SJCRH30 (cell line): ENCODE results near the gene CEP85L. TPM values are rescaled to one million over a fixed set of nuclear protein-coding genes. Genes with fewer than 3 reads are reported as not detected.

Source experiments
- DNase-seq, 2 experiments: peaks; one replicate each; pipeline ENCODE4 v3.0.0-alpha.2; 2015 to 2020
- H3K27ac ChIP-seq: fragments of 250-450 bp; sonication (Bioruptor Pico); 2 replicates; pipeline ENCODE4 v1.5.1; 2020; ENCODE audit warnings: mild to moderate bottlenecking, moderate library complexity
- H3K27me3 ChIP-seq: fragments of 250-450 bp; sonication (Bioruptor Pico); 2 replicates; pipeline ENCODE4 v1.5.1; 2020; ENCODE audit warnings: mild to moderate bottlenecking, moderate library complexity
- H3K36me3 ChIP-seq: fragments of 250-450 bp; sonication (Bioruptor Pico); 2 replicates; pipeline ENCODE4 v1.5.1; 2020; ENCODE audit warnings: mild to moderate bottlenecking, moderate library complexity
- H3K4me1 ChIP-seq: fragments of 250-450 bp; sonication (Bioruptor Pico); 2 replicates; pipeline ENCODE4 v1.5.1; 2020; ENCODE audit warnings: mild to moderate bottlenecking, moderate library complexity
- H3K4me3 ChIP-seq: fragments of 250-450 bp; sonication (Bioruptor Pico); 2 replicates; pipeline ENCODE4 v1.5.1; 2020; ENCODE audit warnings: mild to moderate bottlenecking, moderate library complexity
- H3K9me3 ChIP-seq: fragments of 250-450 bp; sonication (Bioruptor Pico); replicated peaks from 2 replicates; pipeline ENCODE4 v1.5.1; 2020; ENCODE audit warnings: mild to moderate bottlenecking, moderate library complexity
- total RNA-seq: library from RNA; depleted of rRNA; stranded (reverse); fragments of >200 nt; shearing (Covaris generic); gene quantifications from 2 replicates; pipeline ENCODE4 v1.2.3, GENCODE V29; 2014

Gene CEP85L
- total RNA-seq, 1 experiment from 2014 or later = 15.7 TPM

GRCh38 chr6:118669561-118669960, 18.2 kb upstream of the CEP85L start:
- peak overlapping the region; percentile 87 for H3K27ac ChIP-seq
- H3K36me3 ChIP-seq = no peaks in the 10 kb centered on the region
- peaks cover 28% of the 10 kb centered on the region for H3K4me1 ChIP-seq
- no peaks in the 10 kb centered on the region for H3K9me3 ChIP-seq
- H3K27me3 ChIP-seq = no peaks in the 10 kb centered on the region
- no peak overlapping the region for H3K4me3 ChIP-seq
- DNase-seq = peak; percentile 24 to 61

GRCh38 chr6:118668761-118669385, 17.5 kb upstream of the CEP85L start:
- peaks cover 28% of the 10 kb centered on the region for H3K4me1 ChIP-seq
- peak overlapping the region; percentile 87 for H3K27ac ChIP-seq
- H3K9me3 ChIP-seq = no peaks in the 10 kb centered on the region
- no peaks in the 10 kb centered on the region for H3K27me3 ChIP-seq
- H3K36me3 ChIP-seq = no peaks in the 10 kb centered on the region
- DNase-seq = peak; percentile 72 to 93
- H3K4me3 ChIP-seq = peak overlapping the region; percentile 16

- peaks cover 28% of the 10 kb centered on the region for H3K4me1 ChIP-seq
- no peak overlapping the region for H3K4me3 ChIP-seq
- no peaks in the 10 kb centered on the region for H3K27me3 ChIP-seq
- no peak for DNase-seq
- H3K36me3 ChIP-seq = no peaks in the 10 kb centered on the region
- no peak overlapping the region; the same call in 1 of the 2 replicates for H3K27ac ChIP-seq
- no peaks in the 10 kb centered on the region for H3K9me3 ChIP-seq
These were observed 16.6 kb upstream of the CEP85L start for GRCh38 chr6:118667988-118668387.

GRCh38 chr6:118665011-118665410, 13.6 kb upstream of the CEP85L start:
- Histone ChIP-seq H3K36me3 (no peaks in the 10 kb centered on the region), H3K9me3 (no peaks in the 10 kb centered on the region), H3K27me3 (no peaks in the 10 kb centered on the region), H3K27ac (no peak overlapping the region), H3K4me3 (no peak overlapping the region), H3K4me1 (peaks cover 28% of the 10 kb centered on the region)
- DNase-seq = no peak

- no peak overlapping the region for H3K4me3 ChIP-seq
- peaks cover 28% of the 10 kb centered on the region for H3K4me1 ChIP-seq
- DNase-seq = no peak
- no peaks in the 10 kb centered on the region for H3K27me3 ChIP-seq
- no peaks in the 10 kb centered on the region for H3K9me3 ChIP-seq
- H3K36me3 ChIP-seq = no peaks in the 10 kb centered on the region
- no peak overlapping the region for H3K27ac ChIP-seq
These were observed 12.9 kb upstream of the CEP85L start for GRCh38 chr6:118663993-118664985.

GRCh38 chr6:118661831-118662230, 10.4 kb upstream of the CEP85L start:
- H3K36me3 ChIP-seq = no peaks in the 10 kb centered on the region
- no peak for DNase-seq
- H3K4me1 ChIP-seq = peaks cover 13% of the 10 kb centered on the region
- no peaks in the 10 kb centered on the region for H3K9me3 ChIP-seq
- H3K27me3 ChIP-seq = no peaks in the 10 kb centered on the region
- no peak overlapping the region for H3K4me3 ChIP-seq
- H3K27ac ChIP-seq = no peak overlapping the region

GRCh38 chr6:118660218-118660569, 8.8 kb upstream of the CEP85L start:
- Histone ChIP-seq H3K27ac (no peak overlapping the region), H3K9me3 (no peaks in the 10 kb centered on the region), H3K36me3 (no peaks in the 10 kb centered on the region), H3K27me3 (no peaks in the 10 kb centered on the region), H3K4me1 (peaks cover 13% of the 10 kb centered on the region), H3K4me3 (no peak overlapping the region)
- peak; percentile 83 to 89 for DNase-seq

- Histone ChIP-seq H3K27me3 (no peaks in the 10 kb centered on the region), H3K9me3 (no peaks in the 10 kb centered on the region), H3K27ac (no peak overlapping the region), H3K4me3 (no peak overlapping the region), H3K36me3 (no peaks in the 10 kb centered on the region), H3K4me1 (peaks cover 13% of the 10 kb centered on the region)
- DNase-seq = peak in 1 of 2 experiments; percentile 26
These were observed 8.3 kb upstream of the CEP85L start for GRCh38 chr6:118659513-118660217.

- H3K4me3 ChIP-seq = no peak overlapping the region
- peaks cover 13% of the 10 kb centered on the region for H3K4me1 ChIP-seq
- H3K36me3 ChIP-seq = no peaks in the 10 kb centered on the region
- no peaks in the 10 kb centered on the region for H3K27me3 ChIP-seq
- no peak for DNase-seq
- H3K27ac ChIP-seq = no peak overlapping the region
- no peaks in the 10 kb centered on the region for H3K9me3 ChIP-seq
These were observed 5.6 kb upstream of the CEP85L start for GRCh38 chr6:118656847-118657451.

GRCh38 chr6:118652051-118652615, 742 bp upstream of the CEP85L start:
- Histone ChIP-seq H3K27me3 (no peaks in the 10 kb centered on the region), H3K27ac (peak overlapping the region; percentile 98), H3K4me3 (peak overlapping the region; percentile 100), H3K4me1 (no peaks in the 10 kb centered on the region; the same call in 1 of the 2 replicates), H3K36me3 (no peaks in the 10 kb centered on the region), H3K9me3 (no peaks in the 10 kb centered on the region)
- no peak for DNase-seq

- Histone ChIP-seq H3K4me1 (no peaks in the 10 kb centered on the region; the same call in 1 of the 2 replicates), H3K4me3 (peak overlapping the region; percentile 100), H3K27me3 (no peaks in the 10 kb centered on the region), H3K9me3 (no peaks in the 10 kb centered on the region), H3K27ac (peak overlapping the region; percentile 98), H3K36me3 (no peaks in the 10 kb centered on the region)
- peak; percentile 76 for DNase-seq
These were observed 659 bp downstream of the CEP85L start for GRCh38 chr6:118650582-118651281.

GRCh38 chr6:118649918-118650581, 1.3 kb downstream of the CEP85L start:
- no peaks in the 10 kb centered on the region for H3K9me3 ChIP-seq
- no peaks in the 10 kb centered on the region for H3K36me3 ChIP-seq
- peak overlapping the region; percentile 98 for H3K27ac ChIP-seq
- H3K27me3 ChIP-seq = no peaks in the 10 kb centered on the region
- no peaks in the 10 kb centered on the region; the same call in 1 of the 2 replicates for H3K4me1 ChIP-seq
- peak overlapping the region; percentile 100 for H3K4me3 ChIP-seq
- no peak for DNase-seq

- H3K4me3 ChIP-seq = peak overlapping the region; percentile 100
- no peak for DNase-seq
These were observed 2.4 kb downstream of the CEP85L start for GRCh38 chr6:118648866-118649554.

More at GRCh38 chr6:118648866-118649554, 2.4 kb downstream of the CEP85L start:
- Histone ChIP-seq H3K27me3 (no peaks in the 10 kb centered on the region), H3K4me1 (no peaks in the 10 kb centered on the region; the same call in 1 of the 2 replicates), H3K27ac (no peak overlapping the region), H3K36me3 (no peaks in the 10 kb centered on the region), H3K9me3 (no peaks in the 10 kb centered on the region)
